DMS153 (cell line): ENCODE measurements around the gene STK33.

Experiments used
- DNase-seq: peaks from one replicate; lab custom pipeline; 2025; lab: John Stamatoyannopoulos, UW

The STK33 gene

GRCh38 chr11:8373519-8374432 lies 220.3 kb downstream of the STK33 start:
- DNase-seq, result no peak

DNA sequence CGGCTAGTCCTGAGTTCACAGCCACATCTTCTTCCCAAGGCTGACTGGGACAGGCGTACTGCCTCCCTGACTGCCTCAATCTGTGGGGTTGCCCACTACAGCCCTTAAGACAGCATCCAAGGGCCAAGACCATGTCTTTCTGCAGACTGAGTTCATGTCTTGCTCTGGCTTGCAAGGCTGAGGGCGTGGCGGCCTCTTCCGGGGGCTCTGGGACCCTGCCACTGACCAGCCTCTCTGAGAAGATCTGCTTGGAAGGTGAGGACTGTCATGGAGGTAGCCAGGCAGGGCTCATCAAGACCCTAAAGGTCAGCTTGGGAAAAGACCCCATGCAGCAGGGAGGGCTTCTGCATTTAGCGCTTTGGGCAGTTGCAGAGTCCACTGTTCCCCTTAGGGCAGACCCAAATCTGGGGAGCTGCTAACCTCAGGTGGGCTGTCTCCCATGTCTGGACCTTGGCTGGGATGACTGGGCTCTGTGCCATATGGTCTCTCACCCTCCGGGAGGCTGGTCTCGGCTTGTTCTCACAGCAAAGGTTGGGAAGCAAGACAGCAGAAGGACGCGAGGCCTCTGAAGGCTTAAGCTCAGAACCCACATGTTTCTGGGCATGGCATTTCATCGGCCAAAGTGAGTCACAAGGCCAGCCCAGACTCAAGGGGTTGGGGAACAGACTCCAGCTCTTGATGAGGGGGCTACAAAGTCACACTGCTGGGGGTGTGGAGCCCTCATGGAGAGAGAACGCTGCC lies 221.2 kb downstream of the STK33 start:
- DNase-seq, result no peak

DNA sequence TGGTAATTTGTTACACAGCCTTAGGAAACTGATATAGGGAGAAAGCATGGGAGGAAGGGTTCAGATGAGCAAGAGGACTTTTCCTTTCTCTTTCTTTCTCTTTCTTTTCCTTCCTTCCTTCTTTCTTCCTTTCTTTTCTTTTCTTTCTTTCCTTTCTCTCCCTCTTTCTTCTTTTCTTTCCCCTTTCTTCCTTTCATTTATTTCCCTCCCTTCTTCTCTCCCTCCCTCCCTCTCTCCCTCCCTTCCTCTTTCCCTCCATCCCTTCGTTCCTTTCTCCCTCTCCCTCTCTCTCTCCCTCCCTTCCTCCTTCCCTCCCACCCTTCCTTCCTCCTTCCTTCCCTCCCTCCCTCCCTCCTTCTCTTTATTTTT lies 222.5 kb downstream of the STK33 start:
- no peak for DNase-seq

GRCh38 chr11:8370812-8371515 lies 223.1 kb downstream of the STK33 start:
- DNase-seq, result no peak

DNA sequence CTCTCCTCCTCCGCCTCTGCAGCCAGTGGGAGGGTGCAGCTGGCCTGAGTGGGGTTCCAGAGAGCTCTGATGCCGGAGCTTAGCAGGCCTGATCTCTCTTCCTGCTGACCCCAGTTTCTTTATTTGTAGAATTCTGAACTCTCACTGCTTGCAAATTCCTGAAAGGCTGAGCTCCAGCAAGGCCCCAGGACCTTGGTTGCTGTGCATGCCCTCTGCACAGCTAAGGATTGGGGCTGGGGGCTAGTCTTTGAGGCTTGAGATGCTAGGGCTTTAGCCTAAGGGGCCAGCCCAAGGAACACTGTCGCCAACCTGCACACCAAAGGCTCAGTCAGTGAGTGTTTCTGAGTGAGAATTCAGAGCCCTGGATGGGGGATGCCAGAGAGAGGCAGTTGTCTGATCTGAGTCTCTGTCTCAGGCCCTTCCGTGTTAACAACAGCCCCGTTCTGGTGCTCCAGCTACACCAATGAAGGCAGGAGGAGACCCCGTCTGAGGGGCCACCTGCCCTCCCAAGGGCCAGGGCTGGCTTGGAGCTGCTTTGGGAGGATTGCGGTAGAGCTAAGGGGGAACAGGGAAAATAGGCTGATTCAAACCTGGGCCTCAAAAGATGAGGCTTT lies 224.3 kb downstream of the STK33 start:
- DNase-seq, result no peak

- DNase-seq, result no peak
Observed at GRCh38 chr11:8368772-8369171, 225.3 kb downstream of the STK33 start.

- no peak for DNase-seq
Observed at GRCh38 chr11:8368194-8368593, 225.8 kb downstream of the STK33 start.

DNA sequence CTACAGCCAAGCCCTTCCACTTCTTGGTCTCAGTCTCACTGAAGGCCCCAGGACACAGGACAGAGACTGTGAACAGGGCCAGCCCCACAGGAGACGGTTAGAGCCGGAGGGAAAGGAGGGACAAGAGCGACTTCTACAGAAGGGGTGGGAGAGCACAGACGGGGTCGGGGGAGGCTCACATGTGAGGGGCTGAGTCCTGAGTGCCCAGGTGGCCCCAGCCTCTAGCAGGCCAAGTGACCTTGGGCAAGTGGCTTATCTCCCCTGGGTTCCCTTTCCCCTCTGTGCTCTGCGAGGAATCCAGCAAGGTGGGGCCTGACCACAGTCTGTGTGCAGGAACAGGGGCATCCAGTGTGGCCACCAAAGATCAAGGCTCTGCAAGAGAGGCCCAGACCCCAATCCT lies 227.7 kb downstream of the STK33 start:
- DNase-seq, result no peak

- DNase-seq, result no peak
Observed at GRCh38 chr11:8365216-8365941, 228.6 kb downstream of the STK33 start.

- DNase-seq, result no peak
Observed at GRCh38 chr11:8363921-8364320, 230.1 kb downstream of the STK33 start.

GRCh38 chr11:8362899-8363298 lies 231.1 kb downstream of the STK33 start:
- DNase-seq, result no peak

- DNase-seq, result no peak
Observed at GRCh38 chr11:8362491-8362890, 231.5 kb downstream of the STK33 start.

- DNase-seq, result no peak
Observed at GRCh38 chr11:8361664-8362210, 232.3 kb downstream of the STK33 start.

DNA sequence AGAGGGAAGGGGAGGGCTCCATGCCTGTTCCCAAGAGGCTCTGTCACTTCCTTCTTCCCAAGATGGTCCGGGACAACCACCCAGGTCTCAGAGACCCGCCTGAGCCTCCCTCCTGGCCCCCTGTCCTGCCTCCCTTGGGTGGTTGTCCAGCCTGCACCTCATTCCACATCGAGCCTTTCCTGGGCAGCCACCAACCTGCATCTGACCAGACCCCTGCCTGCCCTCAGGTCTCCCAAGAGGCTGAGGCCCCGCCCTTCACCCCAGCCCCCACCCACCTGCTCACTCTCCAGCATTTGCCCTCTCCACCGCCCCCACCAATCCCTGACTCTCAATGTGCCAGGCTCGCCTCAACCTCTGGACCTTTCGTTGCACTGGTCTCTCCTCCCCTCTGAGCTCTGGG lies 232.8 kb downstream of the STK33 start:
- no peak for DNase-seq

GRCh38 chr11:8360086-8360828 lies 233.8 kb downstream of the STK33 start:
- no peak for DNase-seq

- DNase-seq, result no peak
Observed at GRCh38 chr11:8359521-8359920, 234.5 kb downstream of the STK33 start.

- DNase-seq, result no peak
Observed at GRCh38 chr11:8357891-8358566, 236.0 kb downstream of the STK33 start.

DNA sequence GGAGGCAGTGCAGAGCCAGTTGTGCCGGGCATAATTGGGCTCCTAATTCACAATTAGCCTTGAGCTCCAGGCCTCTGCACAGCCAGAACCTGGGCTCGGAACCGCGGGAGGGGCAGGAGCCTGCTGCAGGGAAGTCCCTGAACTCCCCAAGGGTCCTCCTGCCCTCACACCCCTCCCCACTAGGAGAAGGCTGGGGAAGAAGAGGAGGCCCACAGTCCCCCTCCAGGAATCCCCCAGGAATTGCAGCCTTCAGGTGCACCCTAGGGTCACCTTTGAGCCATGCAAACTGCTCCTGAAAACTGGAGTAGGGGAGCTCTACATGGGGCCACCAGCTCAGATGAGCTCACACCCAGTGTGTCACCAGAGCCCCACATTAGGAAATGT lies 236.5 kb downstream of the STK33 start:
- no peak for DNase-seq

- DNase-seq, result no peak
Observed at GRCh38 chr11:8356721-8357504, 237.1 kb downstream of the STK33 start.
